PFSK-1 (cell line): ENCODE measurements around the gene TNRC6C.

ENCODE experiments used
- REST ChIP-seq, 2 experiments: IDR thresholded peaks; 2 replicates each; pipeline versions ENCODE4 v1.6.1 to v1.8.0; 2011 to 2012; ENCODE audit warnings: low read depth in 2 of 2, low read length in 2 of 2, control low read depth in 1 of 2, inconsistent platforms in 1 of 2, mild to moderate bottlenecking in 1 of 2, moderate library complexity in 1 of 2; ENCODE audit not compliant: insufficient read depth in 1 of 2
- SIN3A ChIP-seq: IDR thresholded peaks from 2 replicates; pipeline ENCODE4 v1.6.1; 2012; ENCODE audit warnings: mild to moderate bottlenecking, low read length, moderate library complexity, borderline replicate concordance; ENCODE audit not compliant: insufficient read depth
- TAF1 ChIP-seq: IDR thresholded peaks from 2 replicates; pipeline ENCODE4 v1.6.1; 2012; ENCODE audit warnings: low read length, control low read depth, borderline replicate concordance; ENCODE audit not compliant: insufficient read depth

GRCh38 chr17:78116411-78116810, 157.9 kb downstream of the TNRC6C start:
- TF ChIP-seq TAF1 (no peak), REST (IDR thresholded peaks at IDR 0.05; ENCODE audit: insufficient read depth in 1 of 2, low read depth in 2 of 2, low read length in 2 of 2) (no peak), SIN3A (no peak)
